HCT116 (cell line): ENCODE measurements around the gene CPN2.

ENCODE experiments used
- EZH2 ChIP-seq: fragments of 200-600 bp; sonication (generic); IDR thresholded peaks from 2 replicates; pipeline ENCODE4 v1.6.1; 2017; ENCODE audit warnings: antibody characterized with exemption, mixed run types
- FOSL1 ChIP-seq: IDR thresholded peaks from 2 replicates; pipeline ENCODE4 v1.6.1; 2012; ENCODE audit warnings: low read depth
- JUND ChIP-seq: IDR thresholded peaks from 2 replicates; pipeline ENCODE4 v1.6.1; 2012
- POLR2A ChIP-seq: IDR thresholded peaks from 2 replicates; pipeline ENCODE4 v1.7.0; 2011; ENCODE audit warnings: borderline replicate concordance; ENCODE audit not compliant: insufficient read depth, insufficient read length; ENCODE audit errors: extremely low read depth
- POLR2AphosphoS5 ChIP-seq: IDR thresholded peaks from 2 replicates; pipeline ENCODE4 v1.6.1; 2011; ENCODE audit warnings: mild to moderate bottlenecking, low read depth, low read length, moderate library complexity
- RAD21 ChIP-seq: IDR thresholded peaks from 2 replicates; pipeline ENCODE4 v1.6.1; 2012; ENCODE audit warnings: low read depth, mild to moderate bottlenecking
- SP1 ChIP-seq: IDR thresholded peaks from 2 replicates; pipeline ENCODE4 v1.6.1; 2012; ENCODE audit warnings: low read depth
- ZNF274 ChIP-seq: fragments of 200-500 bp; sonication (Bioruptor generic); IDR thresholded peaks from 2 replicates; pipeline ENCODE4 v1.6.1; 2014; ENCODE audit warnings: mild to moderate bottlenecking, low read depth, low read length, inconsistent platforms
- TF ChIP-seq, protein P1 (sequence below), 3 experiments: fragments of 200-600 bp in 1 of 3; sonication (generic) in 1 of 3; IDR thresholded peaks in 2 of 3; conservative IDR thresholded peaks in 1 of 3; 2 replicates each; pipeline ENCODE4 v1.5.1; 2012 to 2017; ENCODE audit warnings: low read depth in 2 of 3, low read length in 2 of 3, antibody characterized with exemption in 1 of 3, borderline replicate concordance in 1 of 3, control low read depth in 1 of 3, mild to moderate bottlenecking in 1 of 3, mixed read lengths in 1 of 3, mixed run types in 1 of 3, moderate library complexity in 1 of 3; ENCODE audit not compliant: insufficient read depth in 1 of 3

- no peak for TF ChIP-seq EZH2
- TF ChIP-seq, protein P1, sequence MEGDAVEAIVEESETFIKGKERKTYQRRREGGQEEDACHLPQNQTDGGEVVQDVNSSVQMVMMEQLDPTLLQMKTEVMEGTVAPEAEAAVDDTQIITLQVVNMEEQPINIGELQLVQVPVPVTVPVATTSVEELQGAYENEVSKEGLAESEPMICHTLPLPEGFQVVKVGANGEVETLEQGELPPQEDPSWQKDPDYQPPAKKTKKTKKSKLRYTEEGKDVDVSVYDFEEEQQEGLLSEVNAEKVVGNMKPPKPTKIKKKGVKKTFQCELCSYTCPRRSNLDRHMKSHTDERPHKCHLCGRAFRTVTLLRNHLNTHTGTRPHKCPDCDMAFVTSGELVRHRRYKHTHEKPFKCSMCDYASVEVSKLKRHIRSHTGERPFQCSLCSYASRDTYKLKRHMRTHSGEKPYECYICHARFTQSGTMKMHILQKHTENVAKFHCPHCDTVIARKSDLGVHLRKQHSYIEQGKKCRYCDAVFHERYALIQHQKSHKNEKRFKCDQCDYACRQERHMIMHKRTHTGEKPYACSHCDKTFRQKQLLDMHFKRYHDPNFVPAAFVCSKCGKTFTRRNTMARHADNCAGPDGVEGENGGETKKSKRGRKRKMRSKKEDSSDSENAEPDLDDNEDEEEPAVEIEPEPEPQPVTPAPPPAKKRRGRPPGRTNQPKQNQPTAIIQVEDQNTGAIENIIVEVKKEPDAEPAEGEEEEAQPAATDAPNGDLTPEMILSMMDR (IDR thresholded peaks at IDR 0.05 in 2 of 3, conservative IDR thresholded peaks at IDR 0.05 in 1 of 3; ENCODE audit: borderline replicate concordance in 1 of 3, insufficient read depth in 1 of 3, low read depth in 2 of 3, low read length in 2 of 3): no peak
- no peak for TF ChIP-seq FOSL1
- TF ChIP-seq POLR2AphosphoS5: no peak
- no peak for TF ChIP-seq POLR2A
- TF ChIP-seq SP1: no peak
- TF ChIP-seq JUND: no peak
- TF ChIP-seq RAD21: no peak
- no peak for TF ChIP-seq ZNF274
These were observed 9.4 kb upstream of the CPN2 start for GRCh38 chr3:194360568-194360967.
